Activated CD8-positive, alpha-beta memory T cell treated with anti-CD3 and anti-CD28 coated beads for 48 hours (primary cell): ENCODE measurements around the gene C2orf80.
"Not testable (repeated sequence)": the region's sequence is repeated elsewhere in the genome, so short reads cannot be mapped to it uniquely, and the experiment has no call there.

Source experiments
- DNase-seq, 3 experiments: peaks; one replicate each; pipeline ENCODE4 v3.0.0-alpha.2; 2020; ENCODE audit warnings: low read depth in 2 of 3, low spot score in 2 of 3

Gene C2orf80

DNA sequence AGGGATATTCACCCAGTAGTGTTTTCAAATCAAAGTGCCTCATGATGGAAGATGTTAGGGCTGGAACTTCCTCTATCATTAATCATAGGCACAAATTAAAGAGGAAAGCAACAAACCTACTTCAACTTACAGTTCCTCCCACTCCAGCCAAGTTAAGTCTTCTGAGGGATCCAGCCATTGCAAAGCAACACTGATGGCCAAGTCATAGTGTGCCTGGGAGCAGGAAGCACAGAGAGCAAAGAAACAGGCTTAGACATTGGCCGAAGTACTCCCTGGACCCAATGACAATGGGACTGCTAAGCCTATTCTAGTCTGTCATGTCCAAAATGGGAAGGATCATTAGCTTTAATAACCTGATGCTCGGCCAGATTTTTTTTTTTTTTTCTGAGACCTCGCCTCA, 7.0 kb downstream of the C2orf80 start:
- no peak for DNase-seq

DNA sequence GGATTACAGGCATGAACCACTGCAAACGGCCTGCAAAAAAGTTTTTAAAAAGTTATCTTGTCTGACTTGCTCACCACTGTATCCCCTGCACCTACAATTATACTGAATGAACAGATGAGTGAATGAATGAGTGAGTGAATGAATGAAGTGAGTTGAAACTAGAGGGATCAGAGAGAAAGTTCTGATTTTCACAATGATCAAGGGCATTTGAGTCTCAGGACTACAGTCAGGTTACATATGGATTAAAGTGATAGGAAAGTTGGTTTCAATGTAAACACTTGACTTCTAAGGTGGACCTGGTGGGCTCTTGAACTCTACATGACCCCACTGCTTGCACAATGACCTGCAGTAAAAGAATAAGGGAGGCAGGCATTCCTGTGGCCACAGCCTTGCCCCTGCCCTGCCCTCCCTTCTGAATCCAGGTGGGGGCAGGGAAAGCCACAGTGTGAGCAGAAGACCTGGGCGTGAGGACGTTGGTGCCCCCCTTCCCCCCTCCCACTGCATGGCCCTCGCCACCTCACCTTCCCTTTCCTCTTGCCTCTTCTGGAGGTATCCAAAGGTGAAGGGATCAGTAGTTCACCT, 10.7 kb downstream of the C2orf80 start:
- DNase-seq: no peak

DNA sequence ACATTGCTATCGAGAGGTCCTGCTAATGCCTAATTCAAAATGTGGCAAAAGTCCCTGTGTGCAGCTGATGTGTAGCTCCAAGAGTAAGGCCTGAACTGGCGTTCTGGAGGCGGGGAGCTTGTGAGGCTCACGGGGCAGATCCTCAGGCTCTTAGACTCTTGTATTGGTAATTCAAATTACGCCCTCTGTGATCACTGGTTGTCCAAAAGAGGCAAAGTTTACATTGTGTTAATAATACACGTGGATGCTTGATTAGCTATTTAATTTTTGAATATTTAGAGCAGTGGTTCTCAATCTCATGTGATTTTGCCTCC, 14.0 kb downstream of the C2orf80 start:
- no peak for DNase-seq

DNA sequence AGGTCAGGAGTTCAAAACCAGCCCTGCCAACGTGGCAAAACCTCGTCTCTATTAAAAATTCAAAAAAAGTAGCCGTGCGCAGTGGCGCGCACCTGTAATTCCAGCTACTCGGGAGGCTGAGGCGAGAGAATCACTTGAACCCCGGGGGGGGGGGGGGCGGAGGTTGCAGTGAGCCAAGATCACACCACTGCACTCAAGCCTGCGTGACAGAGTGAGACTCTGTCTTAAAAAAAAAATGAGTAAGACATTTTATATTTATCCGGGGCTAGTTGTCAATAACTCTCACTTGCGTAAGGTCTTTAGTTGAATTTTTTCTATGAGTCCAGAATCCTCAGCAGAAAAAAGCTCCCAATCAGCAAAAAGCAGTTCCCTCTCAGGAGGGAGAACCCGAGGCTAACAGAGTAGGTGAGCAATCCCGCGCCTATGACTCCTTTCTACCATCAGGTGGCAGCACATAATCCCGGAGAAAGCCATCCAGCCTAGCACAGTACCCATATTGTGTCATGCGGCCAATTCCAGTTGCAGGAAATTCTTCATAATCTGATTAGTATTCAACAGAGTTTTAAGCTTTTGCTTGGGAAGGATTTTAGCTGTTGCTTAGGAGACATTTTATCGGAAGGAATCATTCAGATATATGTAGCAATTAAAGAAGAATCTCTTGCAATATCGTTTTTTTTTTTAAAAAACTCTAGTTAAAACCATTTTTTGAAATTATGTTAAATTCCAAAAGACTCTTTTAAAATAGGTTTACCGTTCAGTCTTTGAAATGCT, 14.6 kb downstream of the C2orf80 start:
- DNase-seq: peak; percentile 5 to 22 (median 12)

DNA sequence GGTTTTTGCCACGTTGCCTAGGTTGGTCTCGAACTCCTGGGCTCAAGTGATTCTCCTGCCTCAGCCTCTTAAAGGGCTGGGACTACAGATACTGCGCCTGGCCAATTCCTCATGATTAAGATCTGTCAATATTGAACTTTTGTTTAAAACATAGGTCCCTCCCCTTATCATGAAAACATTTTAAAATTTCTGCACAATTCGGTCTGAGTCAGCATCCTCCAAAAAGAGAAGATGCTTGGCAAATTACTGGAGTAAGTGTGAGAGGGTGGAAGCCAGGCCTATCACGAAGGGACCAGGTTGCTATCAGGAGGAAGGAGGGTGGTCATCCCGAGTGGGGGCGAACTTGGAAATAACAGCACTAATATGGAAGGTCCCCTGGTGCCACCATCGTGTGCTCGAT, 15.7 kb downstream of the C2orf80 start:
- DNase-seq: no peak

DNA sequence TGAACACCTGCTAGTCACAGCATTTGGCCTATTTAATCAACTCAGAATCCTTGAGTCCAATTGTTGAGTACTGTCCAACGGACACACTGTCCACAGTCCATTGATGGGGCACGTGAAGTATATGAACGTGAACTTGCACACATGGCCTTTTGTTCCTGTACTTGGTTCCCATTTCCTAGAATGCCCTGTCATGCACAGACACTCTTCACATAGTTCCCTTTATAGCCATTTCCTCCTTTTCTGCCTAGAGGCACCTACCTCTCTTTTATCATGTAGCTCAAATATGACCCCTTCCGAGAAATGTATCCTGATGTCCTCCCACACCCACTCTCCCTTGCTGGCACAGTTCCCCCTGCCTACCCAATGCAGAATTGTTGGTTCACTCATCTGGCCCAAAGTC, 17.7 kb downstream of the C2orf80 start:
- DNase-seq: no peak

DNA sequence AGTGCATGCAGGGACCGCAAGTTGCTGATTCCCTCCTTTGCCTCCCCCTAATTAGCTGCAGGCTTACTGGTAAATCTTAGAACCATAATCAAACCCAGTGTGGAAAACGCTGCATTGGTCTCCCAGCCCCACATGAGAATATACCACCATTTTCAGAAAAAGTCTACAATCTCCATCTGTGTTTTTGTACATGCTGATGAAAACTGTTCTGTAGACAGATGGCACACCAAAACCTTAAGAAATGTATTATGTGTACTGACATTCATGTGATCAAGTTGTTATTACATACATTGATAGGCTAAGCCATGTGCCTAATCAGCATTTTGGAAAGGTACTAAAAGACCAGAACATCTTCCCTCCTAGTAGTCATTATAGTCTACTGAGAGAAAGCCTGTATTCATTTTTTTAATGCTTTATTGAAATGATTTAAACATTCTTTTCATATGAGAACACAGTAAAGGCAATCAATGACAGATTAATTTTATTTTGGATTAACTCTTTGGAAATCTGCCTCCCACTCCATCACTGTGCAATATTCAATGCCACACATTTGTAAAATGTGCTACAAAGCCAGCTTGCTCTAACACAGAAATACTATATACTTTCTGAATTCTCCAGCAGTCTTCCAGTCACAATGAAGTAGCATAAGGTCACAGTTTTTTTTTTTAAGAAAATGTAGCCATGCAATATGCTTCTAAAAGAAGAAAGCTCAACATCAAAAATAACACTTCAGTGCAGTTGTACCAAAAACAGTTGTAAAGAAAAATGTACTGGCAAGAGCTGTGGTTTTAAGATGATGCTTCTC, 24.7 kb downstream of the C2orf80 start:
- no peak for DNase-seq

DNA sequence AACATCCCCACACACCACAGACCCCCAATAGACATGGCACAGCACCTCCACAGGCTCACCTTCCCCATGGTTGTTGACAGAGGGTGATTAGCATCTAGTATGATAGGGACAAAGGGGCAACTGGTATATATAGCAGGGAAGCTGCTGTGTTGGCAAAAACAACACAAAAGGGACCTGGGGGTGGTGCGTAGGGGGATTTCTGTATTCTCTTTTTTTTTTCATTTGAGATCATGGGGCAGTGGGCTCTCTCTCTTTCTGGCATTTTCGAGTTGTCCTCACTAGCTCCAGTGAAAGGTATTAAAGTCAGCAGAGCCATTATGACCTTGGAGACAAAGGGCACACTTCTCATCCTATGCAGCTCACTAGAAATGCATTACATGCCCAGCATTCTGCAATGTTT, 26.3 kb downstream of the C2orf80 start, which contains the start of gene CRYGA:
CRYGA (minus strand) TSS at position 101 of the 400 bp plus-strand sequence; CDS start at position 68, 33 bp downstream.
- DNase-seq: no peak

DNA sequence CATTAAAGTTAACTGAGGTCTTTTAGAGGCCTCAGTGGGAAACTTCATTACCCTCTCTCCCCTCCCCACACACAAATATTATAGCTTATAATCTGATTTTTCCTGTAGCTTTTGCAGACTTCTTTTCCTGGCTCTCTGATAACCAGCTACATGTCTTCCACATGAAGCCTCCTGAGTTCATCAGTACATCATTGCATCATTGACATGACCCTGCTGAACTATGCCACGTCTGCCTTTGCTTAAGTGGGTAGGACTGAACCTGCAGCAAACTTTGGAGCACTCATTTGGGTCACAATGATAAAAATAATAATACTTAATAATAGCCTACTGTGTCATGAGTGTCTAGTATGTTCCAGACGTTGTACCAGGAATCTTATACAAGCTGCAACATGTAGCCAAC, 33.4 kb downstream of the C2orf80 start:
- DNase-seq: no peak

DNA sequence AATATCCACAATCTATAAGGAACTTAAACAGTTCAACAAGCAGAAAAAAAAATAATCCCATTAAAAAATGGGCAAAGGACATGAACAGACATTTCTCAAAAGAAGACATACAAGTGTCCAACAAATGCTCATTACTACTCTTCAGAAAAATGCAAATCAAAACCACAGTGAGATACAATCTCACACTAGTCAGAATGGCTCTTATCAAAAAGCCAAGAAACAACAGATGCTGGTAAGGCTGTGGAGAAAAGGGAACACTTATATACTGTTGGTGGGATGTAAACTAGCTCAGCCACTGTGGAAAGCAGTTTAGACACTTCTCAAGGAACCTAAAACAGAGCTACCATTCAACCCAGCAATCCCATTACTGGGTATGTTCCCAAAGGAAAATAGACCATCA, 36.7 kb downstream of the C2orf80 start:
- no peak for DNase-seq

DNA sequence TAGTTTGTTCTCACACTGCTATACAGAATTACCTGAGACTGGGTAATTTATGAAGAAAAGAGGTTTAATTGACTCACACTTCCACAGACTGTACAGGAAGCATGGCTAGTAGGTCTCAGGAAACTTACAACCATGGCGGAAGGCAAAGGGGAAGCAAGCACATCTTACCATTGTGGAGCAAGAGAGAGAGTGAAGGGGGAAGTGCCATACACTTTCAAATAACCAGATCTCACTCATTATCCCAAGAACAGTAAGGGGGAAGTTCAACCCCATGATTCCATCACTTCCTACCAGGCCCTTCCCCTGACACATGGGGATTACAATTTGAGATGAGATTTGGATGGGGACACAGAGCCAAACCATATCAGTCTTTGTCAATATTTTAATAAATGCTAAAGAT, 38.9 kb downstream of the C2orf80 start:
- no peak for DNase-seq

DNA sequence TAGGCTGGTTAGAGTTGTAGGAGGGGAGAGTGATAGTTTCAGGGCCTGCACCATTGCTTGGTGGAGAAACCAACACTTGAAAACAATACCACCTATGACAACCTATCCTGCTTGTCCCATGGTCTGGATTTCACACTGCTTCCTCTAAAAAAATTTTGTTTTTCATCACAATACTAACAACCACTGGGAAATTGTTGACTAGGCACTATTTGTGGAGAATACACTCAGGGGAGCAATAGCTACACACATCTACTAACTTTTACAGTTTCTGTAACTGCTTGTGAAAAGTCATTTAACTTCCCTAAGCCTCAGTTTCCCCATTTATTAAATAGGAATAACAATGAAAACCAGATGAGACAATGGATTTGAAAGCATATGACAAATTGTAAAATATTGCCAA, 39.7 kb downstream of the C2orf80 start:
- no peak for DNase-seq

DNA sequence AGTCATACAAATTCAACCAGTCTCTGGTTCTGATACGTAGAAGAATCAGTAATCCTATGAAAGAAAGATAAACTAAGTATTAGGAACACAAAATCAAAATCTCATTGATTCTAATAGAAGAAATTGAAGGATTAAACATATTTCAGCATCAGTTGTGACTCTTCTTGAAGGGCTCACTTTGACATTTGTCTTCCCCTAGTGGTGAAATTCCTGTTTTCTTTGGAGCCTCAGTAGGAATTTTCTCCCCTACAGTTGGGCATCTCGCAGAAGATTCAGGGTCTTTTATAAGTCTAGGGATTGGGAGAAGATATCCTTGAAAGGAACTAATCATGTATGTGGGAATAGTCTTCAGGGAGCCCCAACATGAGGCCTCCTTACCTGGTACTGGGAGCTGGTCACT, 41.0 kb downstream of the C2orf80 start:
- DNase-seq: no peak

DNA sequence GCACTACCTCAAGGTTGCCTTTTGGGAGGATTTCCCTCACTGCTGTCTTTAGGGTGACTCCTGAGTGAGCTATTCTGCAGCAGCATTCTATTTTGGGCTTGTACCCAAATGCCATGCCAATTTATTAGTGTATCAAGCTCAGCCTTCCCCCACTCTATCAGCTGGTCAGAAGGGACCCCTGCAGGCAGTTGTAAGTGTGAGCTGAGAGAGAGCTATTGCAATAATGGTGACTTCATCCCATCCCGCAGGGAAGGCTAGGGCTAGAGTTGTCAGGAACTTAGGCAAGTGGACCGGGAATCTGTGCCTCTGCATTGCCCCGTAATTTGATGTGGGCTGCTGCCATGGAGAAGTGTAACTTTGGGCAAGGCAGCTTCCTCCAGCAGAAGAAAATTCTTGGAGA, 42.1 kb downstream of the C2orf80 start:
- DNase-seq: no peak

DNA sequence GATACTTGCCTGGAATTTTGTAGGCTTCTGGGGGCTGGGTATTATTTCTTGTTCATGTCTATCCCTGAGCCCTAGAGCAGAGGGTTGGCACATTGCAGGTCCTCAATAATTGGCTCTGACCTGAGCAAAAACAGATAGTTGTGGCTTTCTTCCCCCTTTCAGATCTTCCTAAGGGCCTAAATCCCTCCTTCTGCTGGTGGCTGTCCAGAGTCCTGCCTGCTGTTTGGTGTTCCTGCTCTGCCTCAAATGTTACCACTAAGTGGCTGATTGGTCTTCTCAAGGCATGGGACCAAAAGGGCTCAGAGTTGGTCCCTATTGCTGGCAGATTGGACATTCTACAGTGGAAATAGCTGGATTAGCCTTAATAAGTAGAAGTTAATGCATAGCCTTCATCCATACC, 42.8 kb downstream of the C2orf80 start:
- DNase-seq: no peak

DNA sequence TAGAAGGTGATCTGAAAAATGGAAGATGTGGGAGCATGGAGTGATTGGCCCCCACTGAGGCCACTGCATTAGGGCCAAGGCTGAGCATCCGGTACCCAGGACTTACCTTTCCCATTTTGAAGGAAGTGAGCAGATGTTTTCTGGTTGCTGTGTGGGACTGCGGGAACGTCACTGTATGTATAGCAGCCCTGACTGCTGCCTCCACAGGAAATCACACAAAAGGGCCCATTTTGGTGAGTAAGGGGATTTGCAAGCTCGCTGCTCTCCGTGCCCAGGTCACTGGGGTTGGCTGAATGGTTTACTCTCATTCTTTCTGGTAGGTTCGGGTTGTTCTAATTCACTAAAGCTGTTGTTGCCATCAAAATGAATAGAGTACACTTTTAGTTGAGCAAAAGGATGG, 43.8 kb downstream of the C2orf80 start, which contains the start of gene CRYGB:
CRYGB (minus strand) TSS at position 153 of the 400 bp plus-strand sequence; CDS start at position 115, 38 bp downstream.
- DNase-seq: no peak

DNA sequence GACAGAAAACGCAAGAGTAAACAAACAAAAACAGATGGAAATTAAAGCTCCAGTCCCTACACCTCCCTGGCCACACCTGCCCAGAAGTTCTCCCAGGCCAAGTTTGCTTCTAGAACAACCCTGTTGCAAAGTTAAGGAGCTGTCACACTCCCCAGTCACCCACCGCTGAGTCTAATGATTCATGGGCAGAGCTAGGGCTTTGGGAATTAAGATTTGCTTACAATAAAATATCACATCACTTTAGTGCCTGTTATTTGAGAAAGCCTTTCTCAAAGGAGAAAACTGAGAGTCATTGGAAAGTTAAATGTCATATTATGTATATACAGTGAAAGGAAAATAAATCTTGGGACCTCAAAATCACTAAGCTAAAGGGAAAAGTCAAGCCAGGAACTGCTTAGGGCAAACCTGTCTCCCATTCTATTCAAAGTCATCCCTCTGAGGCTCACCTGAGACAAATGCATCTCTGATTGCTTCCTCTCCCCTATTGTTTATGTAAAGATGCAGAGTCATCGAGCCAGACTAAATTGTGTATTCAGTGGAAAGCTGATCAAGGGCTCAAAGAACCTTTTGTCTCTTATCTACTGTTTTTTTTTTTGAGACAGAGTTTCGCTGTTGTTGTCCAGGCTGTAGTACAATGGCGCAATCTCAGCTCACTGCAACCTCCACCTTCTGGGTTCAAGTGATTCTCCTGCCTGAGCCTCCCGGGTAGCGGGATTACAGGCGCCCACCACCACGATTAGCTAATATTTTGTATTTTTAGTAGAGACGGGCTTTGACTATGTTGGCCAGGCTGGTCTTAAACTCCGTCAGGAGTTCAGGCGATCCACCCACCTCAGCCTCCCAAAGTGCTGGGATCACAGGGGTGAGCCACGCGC, 46.7 kb downstream of the C2orf80 start:
- no peak for DNase-seq

DNA sequence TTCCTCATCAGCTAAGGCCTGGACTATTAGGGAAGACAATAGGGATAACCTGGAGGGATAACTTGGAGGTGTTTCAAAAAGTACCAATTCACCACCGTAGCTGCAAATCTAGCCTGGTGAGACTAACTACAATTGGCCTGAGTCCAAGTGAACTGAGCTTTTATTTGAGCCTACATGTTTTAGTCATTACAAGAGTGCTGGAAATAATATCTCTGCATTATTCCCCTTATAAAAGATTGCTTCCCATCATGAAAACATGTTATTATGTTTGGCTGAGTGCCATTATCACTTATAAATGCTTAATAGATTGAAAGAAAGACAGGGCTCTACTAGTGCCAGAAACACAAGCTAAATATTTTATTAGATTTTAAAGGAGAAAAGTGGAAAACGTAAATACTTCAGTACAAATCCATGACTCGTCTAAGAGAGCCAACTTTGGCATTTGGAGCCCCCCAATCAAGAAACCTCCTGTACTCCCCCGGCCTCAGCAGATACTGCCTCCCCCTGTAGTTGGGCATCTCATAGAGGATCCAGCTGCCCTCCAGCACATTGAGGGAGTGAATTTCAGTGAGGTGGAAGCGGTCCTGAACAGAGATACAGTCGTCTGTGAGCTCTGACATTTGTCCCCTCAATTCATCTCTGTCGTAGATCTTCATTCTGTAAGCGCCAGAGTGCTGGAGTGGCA, 47.4 kb downstream of the C2orf80 start:
- no peak for DNase-seq

DNA sequence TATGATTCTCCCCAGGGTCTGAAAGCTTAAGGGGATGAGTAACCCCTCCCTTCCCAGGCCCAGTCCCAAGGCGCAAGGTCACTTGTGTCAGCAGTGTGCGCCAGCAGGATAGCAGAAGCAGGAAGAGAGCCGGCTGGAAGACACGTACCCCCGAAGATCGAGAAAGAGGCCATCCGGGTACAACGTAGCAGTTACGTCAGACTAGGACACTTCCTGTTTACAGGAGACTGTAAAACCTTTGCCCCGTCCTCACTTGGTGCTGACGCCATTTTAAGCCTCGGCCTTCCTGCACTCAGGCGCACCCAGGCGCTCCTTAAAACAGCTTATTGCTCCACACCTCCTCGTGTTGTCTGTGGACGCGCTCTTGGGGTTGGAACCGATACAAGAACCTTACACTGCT, 50.4 kb downstream of the C2orf80 start:
- DNase-seq: no peak

DNA sequence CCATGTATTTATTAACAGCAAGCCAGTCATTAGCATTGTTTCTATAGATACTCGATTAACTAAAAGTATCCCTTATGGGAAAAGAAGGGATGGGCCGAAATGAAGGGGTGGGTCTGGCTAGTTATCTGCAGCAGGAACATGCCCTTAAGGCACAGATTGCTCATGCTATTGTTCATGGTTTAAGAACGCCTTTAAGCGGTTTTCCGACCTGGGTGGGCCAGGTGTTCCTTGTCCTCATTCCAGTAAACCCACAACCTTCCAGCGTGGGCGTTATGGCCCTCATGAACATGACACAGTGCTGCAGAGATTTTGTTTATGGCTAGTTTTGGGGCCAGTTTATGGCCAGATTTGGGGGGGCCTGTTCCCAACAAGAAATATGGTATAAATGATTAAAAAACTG, 51.5 kb downstream of the C2orf80 start:
- not testable (repeated sequence) for DNase-seq

DNA sequence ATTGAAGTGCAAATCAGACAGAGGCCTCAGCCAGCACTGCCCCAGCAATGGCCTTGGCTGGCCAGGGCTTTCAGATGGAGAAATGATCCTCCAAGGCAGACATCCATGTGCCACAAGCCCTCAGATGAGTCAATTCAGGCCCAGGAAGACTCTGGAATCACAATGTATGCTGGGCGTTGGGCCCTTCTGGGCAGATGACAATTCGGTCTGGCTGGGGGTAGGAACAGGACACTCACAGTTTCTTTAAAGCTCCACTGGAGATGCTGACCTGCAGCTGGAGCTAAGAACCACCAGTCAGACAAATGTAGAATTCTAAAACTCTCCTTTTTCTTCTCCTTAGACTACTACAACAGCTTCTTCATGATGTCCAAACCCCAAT, 53.1 kb downstream of the C2orf80 start:
- DNase-seq: no peak
